ENCODE results near the gene KLHL18.
"Not testable (repeated sequence)": the region's sequence is repeated elsewhere in the genome, so short reads cannot be mapped to it uniquely, and the experiment has no call there.

The KLHL18 gene

GRCh38 chr3:47356201-47356600 is 73.5 kb downstream of the KLHL18 start:
- no peak for TF ChIP-seq CTCF (conservative IDR thresholded peaks at IDR 0.05; ENCODE audit: low read length)
- TF ChIP-seq EZH2phosphoT487 (IDR thresholded peaks at IDR 0.05; ENCODE audit: borderline replicate concordance): no peak

GRCh38 chr3:47359323-47359722 is 76.6 kb downstream of the KLHL18 start:
- H3K9me2 ChIP-seq (replicated peaks; ENCODE audit: low read depth, low read length): no peaks in the 10 kb centered on the region
- no peak overlapping the region for H3K4me3 ChIP-seq (ENCODE audit: low read length, poor library complexity, severe bottlenecking)
- no peaks in the 10 kb centered on the region for H3K36me3 ChIP-seq (ENCODE audit: insufficient read depth, low read length)
- H3K9ac ChIP-seq (ENCODE audit: low read depth, low read length, poor library complexity, severe bottlenecking): no peak overlapping the region
- no peak overlapping the region for H2AFZ ChIP-seq (ENCODE audit: low read length)
- no peaks in the 10 kb centered on the region for H4K20me1 ChIP-seq (ENCODE audit: insufficient read depth, low read length, poor library complexity, severe bottlenecking)
- no peak overlapping the region for H3K4me2 ChIP-seq (ENCODE audit: low read depth, low read length, poor library complexity, severe bottlenecking)
- no peaks in the 10 kb centered on the region for H3K4me1 ChIP-seq (ENCODE audit: insufficient read depth, low read length, poor library complexity, severe bottlenecking)
- H3F3A ChIP-seq (ENCODE audit: low read depth): no peaks in the 10 kb centered on the region
- no peaks in the 10 kb centered on the region for H3K27me3 ChIP-seq (ENCODE audit: insufficient read depth, low read length, poor library complexity, severe bottlenecking)
- peaks cover 10% of the 10 kb centered on the region; the same call in 1 of the 2 replicates for H3K9me3 ChIP-seq (ENCODE audit: insufficient read depth, low read depth, low read length)
- H3K79me2 ChIP-seq (ENCODE audit: insufficient read depth, low read length): no peaks in the 10 kb centered on the region
- TF ChIP-seq EZH2phosphoT487 (IDR thresholded peaks at IDR 0.05; ENCODE audit: borderline replicate concordance) (no peak), CTCF (conservative IDR thresholded peaks at IDR 0.05; ENCODE audit: low read length) (no peak)

More at GRCh38 chr3:47356201-47356600, 73.5 kb downstream of the KLHL18 start:
- Histone ChIP-seq H3K9me3 (ENCODE audit: insufficient read depth, low read depth, low read length) (peaks cover 10% of the 10 kb centered on the region; the same call in 1 of the 2 replicates), H3K9me2 (replicated peaks; ENCODE audit: low read depth, low read length) (no peaks in the 10 kb centered on the region), H2AFZ (ENCODE audit: low read length) (no peak overlapping the region), H3K36me3 (ENCODE audit: insufficient read depth, low read length) (no peaks in the 10 kb centered on the region), H4K20me1 (ENCODE audit: insufficient read depth, low read length, poor library complexity, severe bottlenecking) (no peaks in the 10 kb centered on the region), H3K9ac (ENCODE audit: low read depth, low read length, poor library complexity, severe bottlenecking) (no peak overlapping the region), H3K4me3 (ENCODE audit: low read length, poor library complexity, severe bottlenecking) (no peak overlapping the region), H3F3A (ENCODE audit: low read depth) (no peaks in the 10 kb centered on the region), H3K27me3 (ENCODE audit: insufficient read depth, low read length, poor library complexity, severe bottlenecking) (no peaks in the 10 kb centered on the region), H3K4me2 (ENCODE audit: low read depth, low read length, poor library complexity, severe bottlenecking) (no peak overlapping the region), H3K79me2 (ENCODE audit: insufficient read depth, low read length) (no peaks in the 10 kb centered on the region), H3K4me1 (ENCODE audit: insufficient read depth, low read length, poor library complexity, severe bottlenecking) (no peaks in the 10 kb centered on the region)

GRCh38 chr3:47360110-47360517 is 77.4 kb downstream of the KLHL18 start:
- not testable (repeated sequence) for H3F3A ChIP-seq (ENCODE audit: low read depth); H3K4me2 ChIP-seq (ENCODE audit: low read depth, low read length, poor library complexity, severe bottlenecking); H3K27me3 ChIP-seq (ENCODE audit: insufficient read depth, low read length, poor library complexity, severe bottlenecking); H4K20me1 ChIP-seq (ENCODE audit: insufficient read depth, low read length, poor library complexity, severe bottlenecking); H3K9me2 ChIP-seq (replicated peaks; ENCODE audit: low read depth, low read length); H3K9me3 ChIP-seq (ENCODE audit: insufficient read depth, low read depth, low read length); H3K79me2 ChIP-seq (ENCODE audit: insufficient read depth, low read length); H3K4me3 ChIP-seq (ENCODE audit: low read length, poor library complexity, severe bottlenecking); H3K36me3 ChIP-seq (ENCODE audit: insufficient read depth, low read length); H3K9ac ChIP-seq (ENCODE audit: low read depth, low read length, poor library complexity, severe bottlenecking); H2AFZ ChIP-seq (ENCODE audit: low read length); H3K4me1 ChIP-seq (ENCODE audit: insufficient read depth, low read length, poor library complexity, severe bottlenecking)

- peak overlapping the region; percentile 80; the same call in 1 of the 2 replicates for H2AFZ ChIP-seq (ENCODE audit: low read length)
Measured at GRCh38 chr3:47362701-47363100, 80.0 kb downstream of the KLHL18 start.

More at GRCh38 chr3:47362701-47363100, 80.0 kb downstream of the KLHL18 start:
- TF ChIP-seq CTCF (conservative IDR thresholded peaks at IDR 0.05; ENCODE audit: low read length): no peak
- no peak for TF ChIP-seq EZH2phosphoT487 (IDR thresholded peaks at IDR 0.05; ENCODE audit: borderline replicate concordance)
- Histone ChIP-seq H3K4me3 (ENCODE audit: low read length, poor library complexity, severe bottlenecking) (no peak overlapping the region), H4K20me1 (ENCODE audit: insufficient read depth, low read length, poor library complexity, severe bottlenecking) (no peaks in the 10 kb centered on the region), H3K27me3 (ENCODE audit: insufficient read depth, low read length, poor library complexity, severe bottlenecking) (no peaks in the 10 kb centered on the region), H3K9me3 (ENCODE audit: insufficient read depth, low read depth, low read length) (peaks cover 7% of the 10 kb centered on the region; the same call in 1 of the 2 replicates), H3K4me2 (ENCODE audit: low read depth, low read length, poor library complexity, severe bottlenecking) (no peak overlapping the region), H3F3A (ENCODE audit: low read depth) (no peaks in the 10 kb centered on the region), H3K4me1 (ENCODE audit: insufficient read depth, low read length, poor library complexity, severe bottlenecking) (no peaks in the 10 kb centered on the region), H3K9me2 (replicated peaks; ENCODE audit: low read depth, low read length) (no peaks in the 10 kb centered on the region), H3K36me3 (ENCODE audit: insufficient read depth, low read length) (no peaks in the 10 kb centered on the region), H3K79me2 (ENCODE audit: insufficient read depth, low read length) (no peaks in the 10 kb centered on the region), H3K9ac (ENCODE audit: low read depth, low read length, poor library complexity, severe bottlenecking) (no peak overlapping the region)
